HCEC 1CT (cell line): Measurements from ENCODE around the gene DKKL1.
"Not testable (repeated sequence)": the region's sequence is repeated elsewhere in the genome, so short reads cannot be mapped to it uniquely, and the experiment has no call there.

Source experiments
- DNase-seq: peaks from one replicate; pipeline ENCODE4 v3.0.0-alpha.2; 2017

Gene DKKL1

GRCh38 chr19:49363268-49364082 is at the start of gene DKKL1:
TSS of gene DKKL1 (plus strand) at chr19:49363877. CDS start at chr19:49363999, 122 bp downstream.
- peak; percentile 98 for DNase-seq

GRCh38 chr19:49315111-49315510 is 48.6 kb upstream of the DKKL1 start:
- DNase-seq: no peak

GRCh38 chr19:49316284-49316683 is 47.4 kb upstream of the DKKL1 start:
- no peak for DNase-seq

- no peak for DNase-seq
These were observed 45.4 kb upstream of the DKKL1 start for GRCh38 chr19:49318296-49318695.

- DNase-seq: no peak
These were observed 38.7 kb upstream of the DKKL1 start, which contains the start of gene SLC6A16 for GRCh38 chr19:49324801-49325576. TSS of gene SLC6A16 (minus strand) at chr19:49325191. CDS start at chr19:49311347, 13,844 bp downstream.

GRCh38 chr19:49325756-49326155 is 37.9 kb upstream of the DKKL1 start:
- not testable (repeated sequence) for DNase-seq

- DNase-seq: no peak
These were observed 37.4 kb upstream of the DKKL1 start for GRCh38 chr19:49326165-49326704.

- DNase-seq: peak; percentile 9
These were observed 35.7 kb upstream of the DKKL1 start for GRCh38 chr19:49327878-49328544.

GRCh38 chr19:49328741-49329140 is 34.9 kb upstream of the DKKL1 start:
- no peak for DNase-seq

- not testable (repeated sequence) for DNase-seq
These were observed 32.5 kb upstream of the DKKL1 start for GRCh38 chr19:49331187-49331586.

GRCh38 chr19:49331616-49332055 is 32.0 kb upstream of the DKKL1 start:
- DNase-seq: peak; percentile 32

GRCh38 chr19:49332691-49333417 is 30.8 kb upstream of the DKKL1 start:
- DNase-seq: not testable (repeated sequence)

GRCh38 chr19:49333418-49333805 is 30.3 kb upstream of the DKKL1 start:
- no peak for DNase-seq

GRCh38 chr19:49333811-49334288 is 29.8 kb upstream of the DKKL1 start:
- DNase-seq: no peak

GRCh38 chr19:49335071-49335783 is 28.4 kb upstream of the DKKL1 start, which contains the start of gene CD37:
TSS of gene CD37 (plus strand) at chr19:49335406. CDS start at chr19:49335541, 135 bp downstream.
- no peak for DNase-seq

GRCh38 chr19:49335784-49336481 is 27.7 kb upstream of the DKKL1 start:
- no peak for DNase-seq

- no peak for DNase-seq
These were observed 27.0 kb upstream of the DKKL1 start for GRCh38 chr19:49336482-49337266.

- no peak for DNase-seq
These were observed 26.2 kb upstream of the DKKL1 start for GRCh38 chr19:49337267-49338022.
